NT2/D1 (cell line): Measurements from ENCODE around the gene MAMDC4.

Experiments used
- SUZ12 ChIP-seq: IDR thresholded peaks from 2 replicates; pipeline ENCODE4 v1.6.1; 2011; ENCODE audit not compliant: insufficient read length, insufficient read depth; ENCODE audit errors: extremely low read depth
- YY1 ChIP-seq: IDR thresholded peaks from 2 replicates; pipeline ENCODE4 v1.6.1; 2011; ENCODE audit not compliant: insufficient read length, insufficient read depth
- ZNF274 ChIP-seq: IDR thresholded peaks from 2 replicates; pipeline ENCODE4 v1.6.1; 2011; ENCODE audit warnings: mild to moderate bottlenecking, low read depth, low read length

- no peak for TF ChIP-seq ZNF274
- TF ChIP-seq YY1: no peak
- no peak for TF ChIP-seq SUZ12
These were observed 5.0 kb downstream of the MAMDC4 start for GRCh38 chr9:136857166-136857565.
